GM12878 (cell line): Measurements from ENCODE around the gene ZNF10. TPM values are rescaled to one million over a fixed set of nuclear protein-coding genes. Genes with fewer than 3 reads are reported as not detected.

Experiments
- ATAC-seq: fragments of 200-7000 bp; cut with Tn5 transposase; 3 replicates; pipeline ENCODE4 v1.9.1; 2020; ENCODE audit warnings: mild to moderate bottlenecking, moderate library complexity
- BruUV-seq: library from RNA; stranded (reverse); fragments of 400-500 nt; replicated peaks from 2 replicates; lab custom pipeline; 2021; lab: Mats Ljungman, UMichigan
- CTCF ChIA-PET: fragments of 300-600 bp; sonication (Branson Sonifier 250); formaldehyde crosslinking; extraction: SDS; loops from one replicate; lab custom pipeline; 2021; ENCODE audit warnings: inconsistent platforms; lab: Yijun Ruan, JAX
- POLR2A ChIA-PET: fragments of 350-600 bp; formaldehyde crosslinking; extraction: SDS; loops from one replicate; lab custom pipeline; 2021; ENCODE audit warnings: inconsistent platforms; lab: Charles Lee
- RAD21 ChIA-PET: fragments of 300-600 bp; sonication (Branson Sonifier 250); formaldehyde crosslinking; loops from one replicate; lab custom pipeline; 2023; ENCODE audit warnings: antibody characterized with exemption; ENCODE audit not compliant: unreplicated experiment; lab: Charles Lee
- SMC1A ChIA-PET: fragments of 300-600 bp; sonication (Branson Sonifier 250); formaldehyde crosslinking; loops from one replicate; lab custom pipeline; 2023; ENCODE audit not compliant: unreplicated experiment, uncharacterized antibody; lab: Charles Lee
- DNase-seq: peaks from one replicate; pipeline ENCODE4 v3.0.0-alpha.2; 2011; ENCODE audit warnings: low read depth, low spot score
- FAIRE-seq: peaks from 3 replicates; lab custom pipeline; 2011; peaks lifted over from hg19 to GRCh38; lab: Jason Lieb, UNC
- H2AFZ ChIP-seq: 2 replicates; pipeline ENCODE4 v1.6.0; 2011; ENCODE audit warnings: low read depth, low read length, control low read depth; ENCODE audit not compliant: control insufficient read depth
- H3K27ac ChIP-seq: 2 replicates; pipeline ENCODE4 v1.5.1; 2011; ENCODE audit warnings: control low read depth; ENCODE audit not compliant: control insufficient read depth, insufficient read depth
- H3K27me3 ChIP-seq, 2 experiments: replicated peaks in 1 of 2; 2 replicates each; pipeline versions ENCODE4 v1.6.0 to v1.6.1; 2011; ENCODE audit warnings: low read length in 1 of 2; ENCODE audit not compliant: control insufficient read depth in 2 of 2, insufficient read depth in 2 of 2
- H3K36me3 ChIP-seq, 2 experiments: 2 replicates each; pipeline ENCODE4 v1.5.1; 2011; ENCODE audit warnings: low read length in 1 of 2; ENCODE audit not compliant: control insufficient read depth in 2 of 2, insufficient read depth in 2 of 2
- H3K4me1 ChIP-seq: 2 replicates; pipeline ENCODE4 v1.6.1; 2011; ENCODE audit warnings: mild to moderate bottlenecking, low read length, moderate library complexity, mixed read lengths; ENCODE audit not compliant: control insufficient read depth, insufficient read depth
- H3K4me2 ChIP-seq: 2 replicates; pipeline ENCODE4 v1.6.0; 2011; ENCODE audit warnings: control low read depth; ENCODE audit not compliant: control insufficient read depth, insufficient read depth
- H3K4me3 ChIP-seq: fragments of 200-600 bp; sonication (generic); 2 replicates; pipeline ENCODE4 v1.5.1; 2016
- H3K79me2 ChIP-seq: 2 replicates; pipeline ENCODE4 v1.6.0; 2011; ENCODE audit warnings: low read length; ENCODE audit not compliant: control insufficient read depth, insufficient read depth
- H3K9ac ChIP-seq: 2 replicates; pipeline ENCODE4 v1.8.0; 2011; ENCODE audit warnings: low read length, control low read depth, mixed read lengths; ENCODE audit not compliant: control insufficient read depth, insufficient read depth
- H3K9me3 ChIP-seq: replicated peaks from 3 replicates; pipeline ENCODE4 v1.5.1; 2011; ENCODE audit warnings: mild to moderate bottlenecking, low read length; ENCODE audit not compliant: control insufficient read depth, insufficient read depth
- H4K20me1 ChIP-seq: 2 replicates; pipeline ENCODE4 v1.6.0; 2011; ENCODE audit not compliant: control insufficient read depth, insufficient read depth
- ASH2L ChIP-seq: fragments of 300-600, 200-600 bp; sonication (generic); IDR thresholded peaks from 2 replicates; pipeline ENCODE4 v1.6.1; 2017; ENCODE audit warnings: low read depth, mild to moderate bottlenecking, borderline replicate concordance
- CHD1 ChIP-seq: IDR thresholded peaks from 2 replicates; pipeline ENCODE4 v1.6.1; 2012; ENCODE audit warnings: low read depth, low read length, improper control_type of control experiment
- KAT2A ChIP-seq: conservative IDR thresholded peaks from 2 replicates; pipeline ENCODE4 v1.6.1; 2011; ENCODE audit warnings: low read depth, low read length; ENCODE audit not compliant: control insufficient read depth
- MEF2A ChIP-seq: IDR thresholded peaks from 2 replicates; pipeline ENCODE4 v1.6.1; 2011; ENCODE audit warnings: low read depth, mild to moderate bottlenecking, low read length, moderate library complexity; ENCODE audit not compliant: insufficient read depth
- MTA3 ChIP-seq: IDR thresholded peaks from 2 replicates; pipeline ENCODE4 v1.6.1; 2012; ENCODE audit warnings: low read length, inconsistent platforms, borderline replicate concordance
- NFIC ChIP-seq: IDR thresholded peaks from 2 replicates; pipeline ENCODE4 v1.6.1; 2012; ENCODE audit warnings: low read depth, mild to moderate bottlenecking, inconsistent platforms, low read length, moderate library complexity
- NR2F1 ChIP-seq: fragments of 450-650 bp; conservative IDR thresholded peaks from 2 replicates; pipeline ENCODE4 v1.6.1; 2017; ENCODE audit warnings: mild to moderate bottlenecking
- RAD21 ChIP-seq: IDR thresholded peaks from 2 replicates; pipeline ENCODE4 v1.6.1; 2011; ENCODE audit warnings: mild to moderate bottlenecking, low read depth, low read length, moderate library complexity; ENCODE audit not compliant: insufficient read depth
- RELA ChIP-seq: fragments of 450-650 bp; IDR thresholded peaks from 2 replicates; pipeline ENCODE4 v1.8.0; 2014; ENCODE audit warnings: borderline replicate concordance; ENCODE audit not compliant: partially characterized antibody
- SUZ12 ChIP-seq: fragments of 200-600 bp; sonication (generic); IDR thresholded peaks from one replicate; pipeline ENCODE4 v1.6.1; 2018; ENCODE audit warnings: antibody characterized with exemption, mild to moderate bottlenecking; ENCODE audit not compliant: unreplicated experiment
- TAF1 ChIP-seq: IDR thresholded peaks from 2 replicates; pipeline ENCODE4 v1.6.1; 2011; ENCODE audit warnings: mild to moderate bottlenecking, low read depth, low read length, borderline replicate concordance
- YY1 ChIP-seq: IDR thresholded peaks from 2 replicates; pipeline ENCODE4 v1.6.1; 2011; ENCODE audit warnings: low read depth, mild to moderate bottlenecking, low read length
- ZNF384 ChIP-seq: IDR thresholded peaks from 2 replicates; pipeline ENCODE4 v1.6.1; 2012; ENCODE audit warnings: low read depth, mild to moderate bottlenecking, low read length, improper control_type of control experiment, borderline replicate concordance
- WGBS: methylation state at CpG from one replicate; pipeline ENCODE4 v1.1.6; 2016; ENCODE audit warnings: low lambda C conversion rate; ENCODE audit not compliant: insufficient replicate concordance, insufficient coverage; ENCODE audit errors: missing lambda C conversion rate; 5-methylcytosine and 5-hydroxymethylcytosine counted together
- in situ Hi-C: fragments of 300-500 bp; cut with MboI; formaldehyde crosslinking; loops from 9 replicates; pipeline ENCODE4 v1.14.3; 2018; ENCODE audit warnings: mixed read lengths
- intact Hi-C: fragments of 100-400 bp; cut with micrococcal nuclease; formaldehyde crosslinking; loops from one replicate; pipeline ENCODE4 v1.14.2; 2022; ENCODE audit not compliant: unreplicated experiment
- polyA plus RNA-seq, 11 experiments: library from polyadenylated mRNA; depleted of rRNA in 4 of 11; unstranded in 6 of 11; stranded (reverse) in 5 of 11; fragments of >200 nt; fragmentation: Nextera tagmentation in 4 of 11; fragmentation: Illumina TruSeq in 1 of 11; extraction: Ambion mirVana in 4 of 11; extraction: Trizol in 1 of 11; gene quantifications; 1 replicate in 1 of 11; 2 replicates in 10 of 11; pipeline versions ENCODE4 v1.2.1 to v1.2.3, GENCODE V29; 2011 to 2016; ENCODE audit warnings: inconsistent platforms in 2 of 11, missing spikeins in 2 of 11, low read depth in 1 of 11
- total RNA-seq, 4 experiments: library from RNA; depleted of rRNA in 3 of 4; stranded (reverse); fragments of >200 nt in 3 of 4; fragmentation: Illumina TruSeq in 1 of 4; extraction: Trizol in 1 of 4; gene quantifications; 2 replicates each; pipeline versions ENCODE4 v1.2.1 to v1.2.3, GENCODE V29; 2013 to 2021
- TF ChIP-seq, protein P1 (sequence below): IDR thresholded peaks from 2 replicates; pipeline ENCODE4 v1.6.1; 2011; ENCODE audit warnings: borderline replicate concordance, low read depth, mild to moderate bottlenecking, moderate library complexity, mixed read lengths, low read length; ENCODE audit not compliant: insufficient read depth; ENCODE audit errors: extremely low read length
- TF ChIP-seq, protein P2 (sequence below): fragments of 450-650 bp; IDR thresholded peaks from 2 replicates; pipeline ENCODE4 v1.6.1; 2016; ENCODE audit warnings: mild to moderate bottlenecking
- TF ChIP-seq, protein P3 (sequence below): fragments of 450-650 bp; IDR thresholded peaks from 2 replicates; pipeline ENCODE4 v1.6.1; 2016; ENCODE audit warnings: mild to moderate bottlenecking

ZNF10 gene
- total and polyA plus RNA-seq, 10 of the 15 experiments (the other 5 are each of a cell fraction or from before 2014, with no cell fraction given), result 1.7 to 4.2 (median 2.9) TPM

DNA sequence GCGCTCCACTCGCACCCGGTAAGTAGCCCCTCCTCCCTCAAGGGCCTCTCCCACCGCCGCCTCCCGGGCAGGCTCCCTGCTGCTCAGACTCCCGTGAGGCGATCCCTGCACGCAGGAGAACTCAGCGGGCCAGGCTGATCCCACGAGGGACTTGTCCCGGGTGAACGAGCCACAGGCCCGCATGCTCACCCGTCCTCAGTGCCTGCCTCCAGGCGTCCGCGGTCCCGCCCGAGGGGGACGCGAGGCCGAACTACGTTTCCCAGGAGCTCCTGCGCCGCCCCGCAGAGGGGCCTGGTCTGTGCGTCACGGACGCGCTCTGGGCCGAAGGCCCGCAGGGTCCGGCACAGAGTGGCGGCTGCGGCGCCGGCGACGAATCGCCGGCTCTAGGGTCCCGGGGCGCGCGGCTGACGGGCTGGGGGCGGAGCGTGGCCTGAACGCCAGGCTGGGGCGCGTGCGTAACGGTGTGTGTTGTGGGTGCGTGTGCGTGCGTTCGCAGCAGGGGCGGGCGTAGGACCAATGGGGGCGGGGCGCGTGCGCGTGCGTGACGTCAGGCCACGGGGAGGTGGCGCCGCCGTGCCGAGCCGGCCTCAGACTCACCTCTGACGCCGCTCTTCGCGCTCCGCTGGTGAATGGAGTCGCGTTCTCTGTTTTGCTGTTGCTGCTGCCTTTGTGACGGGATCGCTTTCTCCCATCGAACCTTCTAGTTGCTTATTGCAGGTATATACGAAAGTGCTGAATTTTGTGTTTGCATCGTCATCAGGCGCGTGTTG lies at the start of gene ZNF10, which contains the start of gene ZNF891 (continued):
- no peak for TF ChIP-seq NFIC
- TF ChIP-seq, protein P1, sequence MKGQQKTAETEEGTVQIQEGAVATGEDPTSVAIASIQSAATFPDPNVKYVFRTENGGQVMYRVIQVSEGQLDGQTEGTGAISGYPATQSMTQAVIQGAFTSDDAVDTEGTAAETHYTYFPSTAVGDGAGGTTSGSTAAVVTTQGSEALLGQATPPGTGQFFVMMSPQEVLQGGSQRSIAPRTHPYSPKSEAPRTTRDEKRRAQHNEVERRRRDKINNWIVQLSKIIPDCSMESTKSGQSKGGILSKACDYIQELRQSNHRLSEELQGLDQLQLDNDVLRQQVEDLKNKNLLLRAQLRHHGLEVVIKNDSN, result no peak
- no peak for TF ChIP-seq RAD21
- no peak for TF ChIP-seq CHD1
- peak; percentile 50; the same call in 1 of the 2 replicates for TF ChIP-seq ASH2L
- no peak for TF ChIP-seq ZNF384
- no peak for TF ChIP-seq MEF2A

DNA sequence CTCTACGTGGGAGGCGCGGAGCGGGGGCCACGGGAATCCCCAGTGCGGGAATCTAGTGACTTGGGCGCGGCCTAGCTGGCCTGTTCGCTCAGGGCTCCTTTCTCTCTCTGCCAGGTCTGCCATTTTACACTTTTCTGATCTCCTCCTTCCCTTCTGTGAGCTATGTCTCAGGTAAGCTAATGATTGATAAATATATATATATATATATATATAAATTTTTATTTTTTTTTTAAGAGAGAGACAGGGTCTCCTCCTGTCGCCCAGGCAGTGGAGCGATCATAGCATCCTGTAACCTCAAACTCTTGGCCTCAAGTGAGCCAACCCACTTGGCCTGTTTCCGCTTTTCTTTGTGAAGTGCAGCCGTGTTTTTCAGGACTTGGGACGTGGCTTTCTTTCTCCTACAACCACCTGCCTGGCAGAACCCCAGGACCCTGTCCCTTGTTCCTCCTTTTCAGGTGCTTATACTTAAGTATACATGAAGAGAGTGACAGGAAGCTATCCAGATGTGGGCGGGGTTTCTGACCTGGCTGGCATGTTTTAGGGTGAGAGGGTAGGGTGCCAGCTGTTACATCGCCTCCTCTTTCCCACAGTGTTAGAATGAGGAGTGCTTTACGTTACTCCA lies 49.2 kb upstream of the ZNF10 start:
- no TSS peak for BruUV-seq
- FAIRE-seq (no peak), DNase-seq (no peak), ATAC-seq (no peak)
- 32% methylated on average over 17 of the region's 17 CpGs for WGBS
- peak overlapping the region; percentile 83 for H2AFZ ChIP-seq
- in situ Hi-C loops, result loop anchor here (5.0 kb wide), 1 partner anchor 94 kb away; the partner anchor contains the start of gene ZNF26
- RAD21 ChIA-PET, result interaction anchor here (2.0 kb wide), 1 partner anchor 100 kb away, joined by 4 read pairs; the partner anchor contains the start of gene ZNF268
- H3K9me3 ChIP-seq, result peaks cover 51% of the 10 kb centered on the region
- no peaks in the 10 kb centered on the region for H3K4me1 ChIP-seq
- H3K27ac ChIP-seq, result peak overlapping the region; percentile 93
- no peaks in the 10 kb centered on the region for H4K20me1 ChIP-seq
- peak overlapping the region; percentile 81 for H3K4me3 ChIP-seq
- CTCF ChIA-PET, result interaction anchor here (2.5 kb wide), 1 partner anchor 100 kb away, joined by 12 read pairs; the partner anchor contains the start of gene ZNF268
- SMC1A ChIA-PET, result interaction anchor here (0.6 to 2.4 kb wide), 3 partner anchors 42 to 100 kb away, joined by 3 to 12 read pairs (median 4); partner anchors contain the start of gene ZNF268
- POLR2A ChIA-PET, result interaction anchor here (0.6 to 2.1 kb wide), 2 partner anchors 51 to 100 kb away, joined by 3 to 6 read pairs; partner anchors contain the start of gene ZNF268
- peak overlapping the region; percentile 87 for H3K4me2 ChIP-seq
- H3K27me3 ChIP-seq, result no peaks in the 10 kb centered on the region
- intact Hi-C loops, result loop anchor here (5.0 kb wide), 1 partner anchor 319 kb away; the partner anchor contains the start of gene ANKLE2
- H3K9ac ChIP-seq, result peak overlapping the region; percentile 88
- H3K79me2 ChIP-seq, result peaks cover 6% of the 10 kb centered on the region
- H3K36me3 ChIP-seq, result peaks cover 0 to 18% of the 10 kb centered on the region in 2 experiments; a peak in 3 of 4 replicates
- TF ChIP-seq MTA3, result no peak
- TF ChIP-seq MEF2A, result no peak
- TF ChIP-seq KAT2A, result no peak
- no peak for TF ChIP-seq SUZ12
- TF ChIP-seq, protein P2, sequence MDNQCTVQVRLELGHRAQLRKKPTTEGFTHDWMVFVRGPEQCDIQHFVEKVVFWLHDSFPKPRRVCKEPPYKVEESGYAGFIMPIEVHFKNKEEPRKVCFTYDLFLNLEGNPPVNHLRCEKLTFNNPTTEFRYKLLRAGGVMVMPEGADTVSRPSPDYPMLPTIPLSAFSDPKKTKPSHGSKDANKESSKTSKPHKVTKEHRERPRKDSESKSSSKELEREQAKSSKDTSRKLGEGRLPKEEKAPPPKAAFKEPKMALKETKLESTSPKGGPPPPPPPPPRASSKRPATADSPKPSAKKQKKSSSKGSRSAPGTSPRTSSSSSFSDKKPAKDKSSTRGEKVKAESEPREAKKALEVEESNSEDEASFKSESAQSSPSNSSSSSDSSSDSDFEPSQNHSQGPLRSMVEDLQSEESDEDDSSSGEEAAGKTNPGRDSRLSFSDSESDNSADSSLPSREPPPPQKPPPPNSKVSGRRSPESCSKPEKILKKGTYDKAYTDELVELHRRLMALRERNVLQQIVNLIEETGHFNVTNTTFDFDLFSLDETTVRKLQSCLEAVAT, result peak; percentile 22; the same call in 1 of the 2 replicates
- peak; percentile 1 for TF ChIP-seq RELA
- TF ChIP-seq TAF1, result 0 out of 2 replicates have a peak, but pooled peaks have one; percentile 11
- TF ChIP-seq YY1, result peak; percentile 50; the same call in 1 of the 2 replicates
- no peak for TF ChIP-seq NR2F1
- TF ChIP-seq, protein P3, sequence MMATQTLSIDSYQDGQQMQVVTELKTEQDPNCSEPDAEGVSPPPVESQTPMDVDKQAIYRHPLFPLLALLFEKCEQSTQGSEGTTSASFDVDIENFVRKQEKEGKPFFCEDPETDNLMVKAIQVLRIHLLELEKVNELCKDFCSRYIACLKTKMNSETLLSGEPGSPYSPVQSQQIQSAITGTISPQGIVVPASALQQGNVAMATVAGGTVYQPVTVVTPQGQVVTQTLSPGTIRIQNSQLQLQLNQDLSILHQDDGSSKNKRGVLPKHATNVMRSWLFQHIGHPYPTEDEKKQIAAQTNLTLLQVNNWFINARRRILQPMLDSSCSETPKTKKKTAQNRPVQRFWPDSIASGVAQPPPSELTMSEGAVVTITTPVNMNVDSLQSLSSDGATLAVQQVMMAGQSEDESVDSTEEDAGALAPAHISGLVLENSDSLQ, result 0 out of 2 replicates have a peak, but pooled peaks have one; percentile 20
